HepG2 (cell line): Measurements from ENCODE around the gene RPS17. TPM values are rescaled to one million over a fixed set of nuclear protein-coding genes. Genes with fewer than 3 reads are reported as not detected.

Experiments used
- ATAC-seq: fragments of 200-7000 bp; cut with Tn5 transposase; 3 replicates; pipeline ENCODE4 v1.9.1; 2020; ENCODE audit warnings: mild to moderate bottlenecking, moderate library complexity
- BruUV-seq: library from RNA; stranded (reverse); fragments of 400-500 nt; replicated peaks from 2 replicates; lab custom pipeline; 2021; lab: Mats Ljungman, UMichigan
- CTCF ChIA-PET: fragments of 300-600 bp; formaldehyde crosslinking; extraction: SDS; loops from one replicate; lab custom pipeline; 2021; ENCODE audit warnings: low total read pairs, inconsistent platforms, low intra/inter-chr PET ratio; lab: Yijun Ruan, JAX
- POLR2A ChIA-PET: fragments of 350-600 bp; sonication (Branson Sonifier 250); formaldehyde crosslinking; loops from one replicate; lab custom pipeline; 2020; ENCODE audit warnings: antibody characterized with exemption, inconsistent platforms; lab: Yijun Ruan, JAX
- DNase-seq: peaks from one replicate; pipeline ENCODE4 v3.0.0-alpha.2; 2015; ENCODE audit warnings: low spot score
- FAIRE-seq: peaks from 3 replicates; lab custom pipeline; 2011; peaks lifted over from hg19 to GRCh38; lab: Jason Lieb, UNC
- H2AFZ ChIP-seq: one replicate; pipeline ENCODE4 v1.6.1; 2011; ENCODE audit warnings: low read length, inconsistent platforms
- H3K27ac ChIP-seq: fragments of 300-600 bp; 3 replicates; pipeline ENCODE4 v1.8.0; 2011; ENCODE audit warnings: mixed run types, mild to moderate bottlenecking, mixed read lengths, low read length, inconsistent platforms; ENCODE audit not compliant: insufficient read depth; ENCODE audit errors: extremely low read length
- H3K27me3 ChIP-seq, 2 experiments: fragments of 200-600 bp in 1 of 2; 2 replicates in 1 of 2; 3 replicates in 1 of 2; pipeline versions ENCODE4 v1.6.0 to v1.8.0; 2011; ENCODE audit warnings: low read length in 2 of 2, mild to moderate bottlenecking in 2 of 2, moderate library complexity in 2 of 2, inconsistent platforms in 1 of 2; ENCODE audit not compliant: insufficient read depth in 2 of 2, control insufficient read depth in 1 of 2
- H3K36me3 ChIP-seq, 2 experiments: fragments of 200-600 bp in 1 of 2; replicated peaks in 1 of 2; 2 replicates in 1 of 2; 3 replicates in 1 of 2; pipeline versions ENCODE4 v1.5.1 to v1.8.0; 2011; ENCODE audit warnings: low read length in 2 of 2, inconsistent platforms in 1 of 2; ENCODE audit not compliant: insufficient read depth in 2 of 2, control insufficient read depth in 1 of 2
- H3K4me1 ChIP-seq: 2 replicates; pipeline ENCODE4 v1.5.1; 2012; ENCODE audit warnings: low read length, inconsistent platforms; ENCODE audit not compliant: insufficient read depth
- H3K4me2 ChIP-seq: 2 replicates; pipeline ENCODE4 v1.6.0; 2011; ENCODE audit warnings: low read depth, low read length, inconsistent platforms
- H3K4me3 ChIP-seq, 3 experiments: fragments of 200-600 bp in 1 of 3; sonication (generic), shearing (Covaris generic) in 1 of 3; replicated peaks in 1 of 3; 2 replicates each; pipeline ENCODE4 v1.5.1; 2011 to 2016; ENCODE audit warnings: low read length in 3 of 3, inconsistent platforms in 2 of 3, low read depth in 2 of 3, mild to moderate bottlenecking in 2 of 3, control low read depth in 1 of 3, mixed read lengths in 1 of 3; ENCODE audit not compliant: insufficient read depth in 1 of 3
- H3K79me2 ChIP-seq: one replicate; pipeline ENCODE4 v1.6.1; 2011; ENCODE audit warnings: low read length, inconsistent platforms; ENCODE audit not compliant: insufficient read depth
- H3K9ac ChIP-seq: 2 replicates; pipeline ENCODE4 v1.6.0; 2011; ENCODE audit warnings: mild to moderate bottlenecking, low read depth, low read length, inconsistent platforms; ENCODE audit not compliant: insufficient read depth
- H3K9me3 ChIP-seq: 2 replicates; pipeline ENCODE4 v1.5.1; 2012; ENCODE audit warnings: mild to moderate bottlenecking, low read length
- H4K20me1 ChIP-seq: 2 replicates; pipeline ENCODE4 v1.6.0; 2011; ENCODE audit warnings: inconsistent platforms, mild to moderate bottlenecking, low read length, moderate library complexity; ENCODE audit not compliant: insufficient read depth
- AHR ChIP-seq: IDR thresholded peaks from 2 replicates; pipeline ENCODE4 v1.6.1; 2018; ENCODE audit warnings: missing genetic modification reagents, missing compliant biosample characterization
- ARID5B ChIP-seq: IDR thresholded peaks from 2 replicates; pipeline ENCODE4 v1.4.0; 2020; ENCODE audit warnings: mild to moderate bottlenecking, missing genetic modification reagents
- DMAP1 ChIP-seq: IDR thresholded peaks from 2 replicates; pipeline ENCODE4 v1.6.1; 2016
- HMGXB4 ChIP-seq, 2 experiments: sonication (generic) in 1 of 2; formaldehyde crosslinking in 1 of 2; IDR thresholded peaks; 2 replicates each; pipeline versions ENCODE4 v1.4.0 to v1.6.1; 2018 to 2020; ENCODE audit warnings: missing genetic modification reagents in 2 of 2, borderline replicate concordance in 1 of 2, low read depth in 1 of 2, mild to moderate bottlenecking in 1 of 2, missing biosample characterization in 1 of 2
- IRF1 ChIP-seq: sonication (generic); formaldehyde crosslinking; IDR thresholded peaks from 2 replicates; pipeline ENCODE4 v1.4.0; 2020; ENCODE audit warnings: low read depth, mild to moderate bottlenecking, missing genetic modification reagents
- MATR3 ChIP-seq: sonication (generic); formaldehyde crosslinking; IDR thresholded peaks from 2 replicates; pipeline ENCODE4 v1.4.0; 2020; ENCODE audit warnings: missing genetic modification reagents
- SSRP1 ChIP-seq: IDR thresholded peaks from 2 replicates; pipeline ENCODE4 v1.6.1; 2016; ENCODE audit warnings: control low read depth
- ZFP62 ChIP-seq: sonication (generic); formaldehyde crosslinking; IDR thresholded peaks from 2 replicates; pipeline ENCODE4 v1.4.0; 2020; ENCODE audit warnings: missing genetic modification reagents
- ZNF34 ChIP-seq: sonication (generic); formaldehyde crosslinking; IDR thresholded peaks from 2 replicates; pipeline ENCODE4 v1.4.0; 2020; ENCODE audit warnings: mild to moderate bottlenecking, missing genetic modification reagents, borderline replicate concordance
- ZNF556 ChIP-seq: sonication (generic); formaldehyde crosslinking; IDR thresholded peaks from 2 replicates; pipeline ENCODE4 v1.4.0; 2020; ENCODE audit warnings: mild to moderate bottlenecking, missing genetic modification reagents, borderline replicate concordance
- WGBS: methylation state at CpG from one replicate; pipeline ENCODE4 v1.1.6; 2017; ENCODE audit warnings: low lambda C conversion rate; 5-methylcytosine and 5-hydroxymethylcytosine counted together
- in situ Hi-C: cut with HindIII; loops from 2 replicates; pipeline ENCODE4 v1.10.0; 2017; ENCODE audit warnings: low pct_unique_long_range_greater_than_20kb; ENCODE audit not compliant: extremely low pct_ligation_motif_present
- intact Hi-C: fragments of 100-400 bp; cut with micrococcal nuclease; formaldehyde crosslinking; loops from one replicate; pipeline ENCODE4 v1.10.0; 2022; ENCODE audit not compliant: unreplicated experiment
- polyA plus RNA-seq, 8 experiments: library from polyadenylated mRNA; depleted of rRNA in 3 of 8; stranded (reverse) in 7 of 8; unstranded in 1 of 8; fragments of >200 nt; fragmentation: Illumina TruSeq in 4 of 8; extraction: Trizol in 4 of 8; gene quantifications; 2 replicates each; pipeline versions ENCODE4 v1.2.1 to v1.2.3, GENCODE V29; 2011 to 2016; ENCODE audit warnings: low read depth in 4 of 8, missing spikeins in 1 of 8, mixed read lengths in 1 of 8; ENCODE audit not compliant: insufficient read depth in 1 of 8
- total RNA-seq, 5 experiments: library from RNA; depleted of rRNA; stranded (reverse); fragments of >200 nt; fragmentation: Illumina TruSeq; extraction: Trizol; gene quantifications; 2 replicates each; pipeline ENCODE4 v1.2.3, GENCODE V29; 2016; ENCODE audit warnings: low read depth in 1 of 5
- TF ChIP-seq, protein P1 (sequence below): sonication (generic); formaldehyde crosslinking; IDR thresholded peaks from 2 replicates; pipeline ENCODE4 v1.4.0; 2020; ENCODE audit warnings: missing genetic modification reagents, borderline replicate concordance

RPS17 gene
- total and polyA plus RNA-seq, 2 of the 13 experiments (the other 11 are each of a cell fraction or from before 2014, with no cell fraction given) = 2,570 to 5,021 TPM

- no peak overlapping the region for H2AFZ ChIP-seq
- FAIRE-seq (peak; percentile 57), DNase-seq (peak; percentile 67), ATAC-seq (peak; percentile 69)
- peak overlapping the region; percentile 42 to 76 (median 49); a peak in 5 of 6 replicates for H3K4me3 ChIP-seq
- H3K27ac ChIP-seq = no peak overlapping the region
- in situ Hi-C loops = no loop called here
- 16% methylated on average over 5 of the region's 10 CpGs for WGBS
- no TSS peak for BruUV-seq
- peaks cover 6 to 15% of the 10 kb centered on the region in 2 experiments; a peak in 3 of 5 replicates for H3K36me3 ChIP-seq
- ChIA-PET CTCF (interaction anchor here (0.7 kb wide), 1 partner anchor 9 kb away, joined by 4 read pairs; the partner anchor contains the start of gene RPS17), POLR2A (interaction anchor here (1.4 to 1.8 kb wide), 2 partner anchors 10 to 220 kb away, joined by 4 to 17 read pairs; partner anchors contain the start of gene RPS17)
- H3K9ac ChIP-seq = no peak overlapping the region
- H3K27me3 ChIP-seq = no peaks in the 10 kb centered on the region
- intact Hi-C loops = loop anchor here (2.0 kb wide), 1 partner anchor 470 kb away; no protein-coding TSS in a partner anchor
- H3K4me2 ChIP-seq = peak overlapping the region; percentile 100
- H3K9me3 ChIP-seq = no peaks in the 10 kb centered on the region
- no peaks in the 10 kb centered on the region for H3K79me2 ChIP-seq
- peaks cover 3% of the 10 kb centered on the region for H3K4me1 ChIP-seq
- peaks cover 4% of the 10 kb centered on the region for H4K20me1 ChIP-seq
- TF ChIP-seq HMGXB4 (CRISPR knock-in tag; IDR thresholded peaks at IDR 0.05; ENCODE audit: borderline replicate concordance in 1 of 2, low read depth in 1 of 2) = peak; percentile 78 to 87; a peak in 3 of 4 replicates
- TF ChIP-seq DMAP1 (CRISPR knock-in tag) = 0 out of 2 replicates have a peak, but pooled peaks have one; percentile 34
- TF ChIP-seq MATR3 (CRISPR knock-in tag) = no peak
- TF ChIP-seq, protein P1, sequence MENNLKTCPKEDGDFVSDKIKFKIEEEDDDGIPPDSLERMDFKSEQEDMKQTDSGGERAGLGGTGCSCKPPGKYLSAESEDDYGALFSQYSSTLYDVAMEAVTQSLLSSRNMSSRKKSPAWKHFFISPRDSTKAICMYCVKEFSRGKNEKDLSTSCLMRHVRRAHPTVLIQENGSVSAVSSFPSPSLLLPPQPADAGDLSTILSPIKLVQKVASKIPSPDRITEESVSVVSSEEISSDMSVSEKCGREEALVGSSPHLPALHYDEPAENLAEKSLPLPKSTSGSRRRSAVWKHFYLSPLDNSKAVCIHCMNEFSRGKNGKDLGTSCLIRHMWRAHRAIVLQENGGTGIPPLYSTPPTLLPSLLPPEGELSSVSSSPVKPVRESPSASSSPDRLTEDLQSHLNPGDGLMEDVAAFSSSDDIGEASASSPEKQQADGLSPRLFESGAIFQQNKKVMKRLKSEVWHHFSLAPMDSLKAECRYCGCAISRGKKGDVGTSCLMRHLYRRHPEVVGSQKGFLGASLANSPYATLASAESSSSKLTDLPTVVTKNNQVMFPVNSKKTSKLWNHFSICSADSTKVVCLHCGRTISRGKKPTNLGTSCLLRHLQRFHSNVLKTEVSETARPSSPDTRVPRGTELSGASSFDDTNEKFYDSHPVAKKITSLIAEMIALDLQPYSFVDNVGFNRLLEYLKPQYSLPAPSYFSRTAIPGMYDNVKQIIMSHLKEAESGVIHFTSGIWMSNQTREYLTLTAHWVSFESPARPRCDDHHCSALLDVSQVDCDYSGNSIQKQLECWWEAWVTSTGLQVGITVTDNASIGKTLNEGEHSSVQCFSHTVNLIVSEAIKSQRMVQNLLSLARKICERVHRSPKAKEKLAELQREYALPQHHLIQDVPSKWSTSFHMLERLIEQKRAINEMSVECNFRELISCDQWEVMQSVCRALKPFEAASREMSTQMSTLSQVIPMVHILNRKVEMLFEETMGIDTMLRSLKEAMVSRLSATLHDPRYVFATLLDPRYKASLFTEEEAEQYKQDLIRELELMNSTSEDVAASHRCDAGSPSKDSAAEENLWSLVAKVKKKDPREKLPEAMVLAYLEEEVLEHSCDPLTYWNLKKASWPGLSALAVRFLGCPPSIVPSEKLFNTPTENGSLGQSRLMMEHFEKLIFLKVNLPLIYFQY (CRISPR knock-in tag) = no peak
- TF ChIP-seq ZFP62 (CRISPR knock-in tag) = no peak
- no peak; the same call in 1 of the 2 replicates for TF ChIP-seq AHR (CRISPR knock-in tag)
- TF ChIP-seq ZNF34 (CRISPR knock-in tag) = no peak
- 0 out of 2 replicates have a peak, but pooled peaks have one; percentile 14 for TF ChIP-seq ARID5B (CRISPR knock-in tag)
- no peak for TF ChIP-seq SSRP1 (CRISPR knock-in tag)
- TF ChIP-seq IRF1 (CRISPR knock-in tag) = no peak
- peak; percentile 54; the same call in 1 of the 2 replicates for TF ChIP-seq ZNF556
Observed at GRCh38 chr15:82530606-82531379, 9.5 kb downstream of the RPS17 start.
